HepG2 (cell line): ENCODE results near the gene ADAMTSL4. TPM values are rescaled to one million over a fixed set of nuclear protein-coding genes. Genes with fewer than 3 reads are reported as not detected.

ENCODE experiments used
- CHCHD3 ChIP-seq: sonication (generic); formaldehyde crosslinking; IDR thresholded peaks from 2 replicates; pipeline ENCODE4 v1.8.0; 2022; ENCODE audit warnings: mild to moderate bottlenecking, missing genetic modification reagents, moderate library complexity
- FOXC1 ChIP-seq: sonication (generic); formaldehyde crosslinking; IDR thresholded peaks from 2 replicates; pipeline ENCODE4 v1.8.0; 2022; ENCODE audit warnings: mild to moderate bottlenecking, missing genetic modification reagents, borderline replicate concordance
- GPBP1L1 ChIP-seq: sonication (generic); formaldehyde crosslinking; IDR thresholded peaks from 2 replicates; pipeline ENCODE4 v1.5.0; 2020; ENCODE audit warnings: mild to moderate bottlenecking, missing genetic modification reagents
- JARID2 ChIP-seq: sonication (generic); formaldehyde crosslinking; IDR thresholded peaks from 2 replicates; pipeline ENCODE4 v1.8.1; 2023; ENCODE audit warnings: missing genetic modification reagents, inconsistent platforms; ENCODE audit not compliant: insufficient replicate concordance
- KDM5A ChIP-seq: fragments of 200-600 bp; sonication (generic); IDR thresholded peaks from 2 replicates; pipeline ENCODE4 v1.7.0; 2018; ENCODE audit warnings: antibody characterized with exemption, mild to moderate bottlenecking, low read length, borderline replicate concordance
- KLF12 ChIP-seq: sonication (generic); formaldehyde crosslinking; IDR thresholded peaks from 2 replicates; pipeline ENCODE4 v1.4.0; 2020; ENCODE audit warnings: missing genetic modification reagents, borderline replicate concordance
- KLF16 ChIP-seq, 2 experiments: sonication (generic) in 1 of 2; formaldehyde crosslinking in 1 of 2; IDR thresholded peaks; 2 replicates each; pipeline versions ENCODE4 v1.6.1 to v1.8.0; 2016 to 2023; ENCODE audit warnings: missing genetic modification reagents in 2 of 2, missing compliant biosample characterization in 1 of 2
- MATR3 ChIP-seq: sonication (generic); formaldehyde crosslinking; IDR thresholded peaks from 2 replicates; pipeline ENCODE4 v1.4.0; 2020; ENCODE audit warnings: missing genetic modification reagents
- MIER2 ChIP-seq: IDR thresholded peaks from 2 replicates; pipeline ENCODE4 v1.6.1; 2016; ENCODE audit warnings: missing biosample characterization, missing genetic modification reagents
- SMARCE1 ChIP-seq: fragments of 450-650 bp; IDR thresholded peaks from 2 replicates; pipeline ENCODE4 v1.6.1; 2017; ENCODE audit warnings: borderline replicate concordance
- TAF15 ChIP-seq: fragments of 200-400 bp; formaldehyde crosslinking; IDR thresholded peaks from one replicate; pipeline ENCODE4 v1.6.1; 2018; ENCODE audit warnings: mild to moderate bottlenecking, low read depth, low read length; ENCODE audit not compliant: poor library complexity, severe bottlenecking
- TMF1 ChIP-seq: sonication (generic); formaldehyde crosslinking; IDR thresholded peaks from 2 replicates; pipeline ENCODE4 v1.8.1; 2022; ENCODE audit warnings: low read depth, missing genetic modification reagents
- TOPORS ChIP-seq: sonication (generic); formaldehyde crosslinking; IDR thresholded peaks from 2 replicates; pipeline ENCODE4 v1.8.0; 2023; ENCODE audit warnings: mild to moderate bottlenecking, missing genetic modification reagents
- ZBTB7A ChIP-seq: sonication (generic); formaldehyde crosslinking; IDR thresholded peaks from 2 replicates; pipeline ENCODE4 v1.8.0; 2022; ENCODE audit warnings: mild to moderate bottlenecking, missing genetic modification reagents
- ZC3H4 ChIP-seq: sonication (generic); formaldehyde crosslinking; IDR thresholded peaks from 2 replicates; pipeline ENCODE4 v1.4.0; 2020; ENCODE audit warnings: missing genetic modification reagents, borderline replicate concordance
- ZFAT ChIP-seq: sonication (generic); formaldehyde crosslinking; conservative IDR thresholded peaks from 2 replicates; pipeline ENCODE4 v1.8.1; 2023; ENCODE audit warnings: missing genetic modification reagents, inconsistent platforms
- ZNF143 ChIP-seq: sonication (generic); formaldehyde crosslinking; IDR thresholded peaks from 2 replicates; pipeline ENCODE4 v1.4.0; 2020; ENCODE audit warnings: missing genetic modification reagents
- ZNF501 ChIP-seq: sonication (generic); formaldehyde crosslinking; IDR thresholded peaks from 2 replicates; pipeline ENCODE4 v1.5.1; 2020; ENCODE audit warnings: mild to moderate bottlenecking, moderate library complexity, missing genetic modification reagents
- ZNF616 ChIP-seq: sonication (generic); formaldehyde crosslinking; IDR thresholded peaks from 2 replicates; pipeline ENCODE4 v1.5.0; 2020; ENCODE audit warnings: low read depth, mild to moderate bottlenecking, missing genetic modification reagents
- polyA plus RNA-seq, 8 experiments: library from polyadenylated mRNA; depleted of rRNA in 3 of 8; stranded (reverse) in 7 of 8; unstranded in 1 of 8; fragments of >200 nt; fragmentation: Illumina TruSeq in 4 of 8; extraction: Trizol in 4 of 8; gene quantifications; 2 replicates each; pipeline versions ENCODE4 v1.2.1 to v1.2.3, GENCODE V29; 2011 to 2016; ENCODE audit warnings: low read depth in 4 of 8, missing spikeins in 1 of 8, mixed read lengths in 1 of 8; ENCODE audit not compliant: insufficient read depth in 1 of 8
- total RNA-seq, 5 experiments: library from RNA; depleted of rRNA; stranded (reverse); fragments of >200 nt; fragmentation: Illumina TruSeq; extraction: Trizol; gene quantifications; 2 replicates each; pipeline ENCODE4 v1.2.3, GENCODE V29; 2016; ENCODE audit warnings: low read depth in 1 of 5
- TF ChIP-seq, protein P1 (sequence below): IDR thresholded peaks from 2 replicates; pipeline ENCODE4 v1.4.0; 2020; ENCODE audit warnings: mild to moderate bottlenecking, missing genetic modification reagents
- TF ChIP-seq, protein P2 (sequence below): IDR thresholded peaks from 2 replicates; pipeline ENCODE4 v1.6.1; 2016; ENCODE audit warnings: low read depth, control low read depth

The ADAMTSL4 gene
- total and polyA plus RNA-seq, 2 of the 13 experiments (the other 11 are each of a cell fraction or from before 2014, with no cell fraction given) = 3.9 to 16.4 TPM

DNA sequence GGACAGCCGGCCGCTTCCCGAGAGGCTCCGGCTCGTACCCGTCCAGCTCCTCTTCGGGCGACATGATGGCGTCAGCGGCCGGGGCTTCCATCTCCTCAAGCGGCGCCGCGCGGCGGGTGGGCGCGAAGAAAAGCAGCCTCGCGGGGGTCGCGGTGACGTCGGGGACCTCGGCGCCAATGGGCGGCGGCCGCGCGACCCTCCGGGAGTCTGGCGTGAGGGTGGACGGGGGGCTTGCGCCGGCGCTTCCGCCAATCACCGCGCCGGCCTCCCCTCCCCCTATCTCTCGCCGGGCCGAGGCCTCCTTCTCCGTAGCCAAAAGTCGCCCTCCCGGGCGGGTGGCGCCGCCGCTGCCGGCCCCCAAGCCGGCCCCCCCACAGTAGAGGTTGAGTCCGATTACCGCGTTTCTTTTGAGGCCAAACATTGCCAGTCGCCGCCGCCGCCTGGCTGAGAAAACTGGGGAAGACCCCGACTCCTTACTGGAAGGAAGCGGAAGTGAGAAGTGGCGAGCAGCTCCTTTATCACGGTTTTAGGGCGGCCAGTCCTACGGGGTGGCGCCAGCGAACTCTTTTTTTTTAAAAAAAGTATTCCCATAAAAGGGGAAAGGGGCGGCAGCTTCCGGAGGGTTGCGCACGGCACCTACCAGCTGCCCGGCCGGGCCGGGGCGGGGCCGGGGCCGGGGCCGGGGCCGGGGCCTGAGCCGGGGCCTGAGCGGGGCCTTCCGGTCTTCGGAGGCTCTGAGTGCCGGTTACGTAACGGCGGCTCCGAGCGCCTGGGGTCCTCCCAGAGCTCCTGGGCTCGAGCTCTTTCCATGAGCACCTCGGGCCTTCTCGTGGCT lies 30.1 kb downstream of the ADAMTSL4 start, which contains the start of gene MCL1 (continued):
- TF ChIP-seq, protein P1, sequence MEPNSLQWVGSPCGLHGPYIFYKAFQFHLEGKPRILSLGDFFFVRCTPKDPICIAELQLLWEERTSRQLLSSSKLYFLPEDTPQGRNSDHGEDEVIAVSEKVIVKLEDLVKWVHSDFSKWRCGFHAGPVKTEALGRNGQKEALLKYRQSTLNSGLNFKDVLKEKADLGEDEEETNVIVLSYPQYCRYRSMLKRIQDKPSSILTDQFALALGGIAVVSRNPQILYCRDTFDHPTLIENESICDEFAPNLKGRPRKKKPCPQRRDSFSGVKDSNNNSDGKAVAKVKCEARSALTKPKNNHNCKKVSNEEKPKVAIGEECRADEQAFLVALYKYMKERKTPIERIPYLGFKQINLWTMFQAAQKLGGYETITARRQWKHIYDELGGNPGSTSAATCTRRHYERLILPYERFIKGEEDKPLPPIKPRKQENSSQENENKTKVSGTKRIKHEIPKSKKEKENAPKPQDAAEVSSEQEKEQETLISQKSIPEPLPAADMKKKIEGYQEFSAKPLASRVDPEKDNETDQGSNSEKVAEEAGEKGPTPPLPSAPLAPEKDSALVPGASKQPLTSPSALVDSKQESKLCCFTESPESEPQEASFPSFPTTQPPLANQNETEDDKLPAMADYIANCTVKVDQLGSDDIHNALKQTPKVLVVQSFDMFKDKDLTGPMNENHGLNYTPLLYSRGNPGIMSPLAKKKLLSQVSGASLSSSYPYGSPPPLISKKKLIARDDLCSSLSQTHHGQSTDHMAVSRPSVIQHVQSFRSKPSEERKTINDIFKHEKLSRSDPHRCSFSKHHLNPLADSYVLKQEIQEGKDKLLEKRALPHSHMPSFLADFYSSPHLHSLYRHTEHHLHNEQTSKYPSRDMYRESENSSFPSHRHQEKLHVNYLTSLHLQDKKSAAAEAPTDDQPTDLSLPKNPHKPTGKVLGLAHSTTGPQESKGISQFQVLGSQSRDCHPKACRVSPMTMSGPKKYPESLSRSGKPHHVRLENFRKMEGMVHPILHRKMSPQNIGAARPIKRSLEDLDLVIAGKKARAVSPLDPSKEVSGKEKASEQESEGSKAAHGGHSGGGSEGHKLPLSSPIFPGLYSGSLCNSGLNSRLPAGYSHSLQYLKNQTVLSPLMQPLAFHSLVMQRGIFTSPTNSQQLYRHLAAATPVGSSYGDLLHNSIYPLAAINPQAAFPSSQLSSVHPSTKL (CRISPR knock-in tag) = no peak; the same call in 1 of the 2 replicates
- peak; percentile 78 for TF ChIP-seq KLF12 (CRISPR knock-in tag)
- peak; percentile 68; the same call in 1 of the 2 replicates for TF ChIP-seq FOXC1
- peak; percentile 51; the same call in 1 of the 2 replicates for TF ChIP-seq CHCHD3 (CRISPR knock-in tag)
- TF ChIP-seq TAF15 = no peak
- TF ChIP-seq ZNF143 (CRISPR knock-in tag) = peak; percentile 43; the same call in 1 of the 2 replicates
- TF ChIP-seq ZC3H4 = 0 out of 2 replicates have a peak, but pooled peaks have one; percentile 41
- TF ChIP-seq SMARCE1 = no peak
- TF ChIP-seq ZNF616 (CRISPR knock-in tag) = no peak
- no peak for TF ChIP-seq TOPORS (CRISPR knock-in tag)
- TF ChIP-seq JARID2 = no peak
- TF ChIP-seq GPBP1L1 (CRISPR knock-in tag) = no peak
- 0 out of 2 replicates have a peak, but pooled peaks have one; percentile 32 for TF ChIP-seq ZBTB7A (CRISPR knock-in tag)
- TF ChIP-seq KLF16 (CRISPR knock-in tag; IDR thresholded peaks at IDR 0.05) = peak in 1 of 2 experiments; percentile 92; a peak in 2 of 4 replicates
- TF ChIP-seq KDM5A = peak; percentile 61; the same call in 1 of the 2 replicates
- 0 out of 2 replicates have a peak, but pooled peaks have one; percentile 4 for TF ChIP-seq MIER2
- no peak for TF ChIP-seq MATR3 (CRISPR knock-in tag)
- TF ChIP-seq TMF1 (CRISPR knock-in tag) = no peak
- peak; percentile 24; the same call in 1 of the 2 replicates for TF ChIP-seq ZNF501 (CRISPR knock-in tag)
- TF ChIP-seq ZFAT (CRISPR knock-in tag) = peak; percentile 82
- TF ChIP-seq, protein P2, sequence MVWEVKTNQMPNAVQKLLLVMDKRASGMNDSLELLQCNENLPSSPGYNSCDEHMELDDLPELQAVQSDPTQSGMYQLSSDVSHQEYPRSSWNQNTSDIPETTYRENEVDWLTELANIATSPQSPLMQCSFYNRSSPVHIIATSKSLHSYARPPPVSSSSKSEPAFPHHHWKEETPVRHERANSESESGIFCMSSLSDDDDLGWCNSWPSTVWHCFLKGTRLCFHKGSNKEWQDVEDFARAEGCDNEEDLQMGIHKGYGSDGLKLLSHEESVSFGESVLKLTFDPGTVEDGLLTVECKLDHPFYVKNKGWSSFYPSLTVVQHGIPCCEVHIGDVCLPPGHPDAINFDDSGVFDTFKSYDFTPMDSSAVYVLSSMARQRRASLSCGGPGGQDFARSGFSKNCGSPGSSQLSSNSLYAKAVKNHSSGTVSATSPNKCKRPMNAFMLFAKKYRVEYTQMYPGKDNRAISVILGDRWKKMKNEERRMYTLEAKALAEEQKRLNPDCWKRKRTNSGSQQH = peak; percentile 57; the same call in 1 of the 2 replicates
